ENCODE measurements around the gene TRIP10.

Gene TRIP10

GRCh38 chr19:6729573-6730152 is 9.8 kb upstream of the TRIP10 start:
- H3K9me2 ChIP-seq (replicated peaks; ENCODE audit: low read depth, low read length): no peaks in the 10 kb centered on the region
- no peak overlapping the region for H3K4me3 ChIP-seq (ENCODE audit: low read length, poor library complexity, severe bottlenecking)
- no peak overlapping the region for H3K4me2 ChIP-seq (ENCODE audit: low read depth, low read length, poor library complexity, severe bottlenecking)
- H3K4me1 ChIP-seq (ENCODE audit: insufficient read depth, low read length, poor library complexity, severe bottlenecking): no peaks in the 10 kb centered on the region
- no peaks in the 10 kb centered on the region for H4K20me1 ChIP-seq (ENCODE audit: insufficient read depth, low read length, poor library complexity, severe bottlenecking)
- no peak for TF ChIP-seq EZH2phosphoT487 (IDR thresholded peaks at IDR 0.05; ENCODE audit: borderline replicate concordance)
- TF ChIP-seq CTCF (conservative IDR thresholded peaks at IDR 0.05; ENCODE audit: low read length): no peak
- no peak overlapping the region for H3K9ac ChIP-seq (ENCODE audit: low read depth, low read length, poor library complexity, severe bottlenecking)
- no peaks in the 10 kb centered on the region for H3K9me3 ChIP-seq (ENCODE audit: insufficient read depth, low read depth, low read length)
- H3K27me3 ChIP-seq (ENCODE audit: insufficient read depth, low read length, poor library complexity, severe bottlenecking): no peaks in the 10 kb centered on the region
- H3K79me2 ChIP-seq (ENCODE audit: insufficient read depth, low read length): no peaks in the 10 kb centered on the region
- no peak overlapping the region for H2AFZ ChIP-seq (ENCODE audit: low read length)
- no peaks in the 10 kb centered on the region for H3F3A ChIP-seq (ENCODE audit: low read depth)
- no peaks in the 10 kb centered on the region for H3K36me3 ChIP-seq (ENCODE audit: insufficient read depth, low read length)

GRCh38 chr19:6730153-6730804 is 9.2 kb upstream of the TRIP10 start:
- H3F3A ChIP-seq (ENCODE audit: low read depth): no peaks in the 10 kb centered on the region
- H3K79me2 ChIP-seq (ENCODE audit: insufficient read depth, low read length): peaks cover under 1% of the 10 kb centered on the region; the same call in 1 of the 2 replicates
- H3K4me2 ChIP-seq (ENCODE audit: low read depth, low read length, poor library complexity, severe bottlenecking): no peak overlapping the region
- H4K20me1 ChIP-seq (ENCODE audit: insufficient read depth, low read length, poor library complexity, severe bottlenecking): no peaks in the 10 kb centered on the region
- H3K9me2 ChIP-seq (replicated peaks; ENCODE audit: low read depth, low read length): no peaks in the 10 kb centered on the region
- H3K9me3 ChIP-seq (ENCODE audit: insufficient read depth, low read depth, low read length): no peaks in the 10 kb centered on the region
- no peaks in the 10 kb centered on the region for H3K36me3 ChIP-seq (ENCODE audit: insufficient read depth, low read length)
- no peaks in the 10 kb centered on the region for H3K4me1 ChIP-seq (ENCODE audit: insufficient read depth, low read length, poor library complexity, severe bottlenecking)
- no peak overlapping the region for H3K9ac ChIP-seq (ENCODE audit: low read depth, low read length, poor library complexity, severe bottlenecking)
- no peak overlapping the region for H3K4me3 ChIP-seq (ENCODE audit: low read length, poor library complexity, severe bottlenecking)
- no peak overlapping the region for H2AFZ ChIP-seq (ENCODE audit: low read length)
- no peak for TF ChIP-seq CTCF (conservative IDR thresholded peaks at IDR 0.05; ENCODE audit: low read length)
- TF ChIP-seq EZH2phosphoT487 (IDR thresholded peaks at IDR 0.05; ENCODE audit: borderline replicate concordance): no peak
- no peaks in the 10 kb centered on the region for H3K27me3 ChIP-seq (ENCODE audit: insufficient read depth, low read length, poor library complexity, severe bottlenecking)

GRCh38 chr19:6730941-6731670 is 8.4 kb upstream of the TRIP10 start:
- no peaks in the 10 kb centered on the region for H3F3A ChIP-seq (ENCODE audit: low read depth)
- H3K27me3 ChIP-seq (ENCODE audit: insufficient read depth, low read length, poor library complexity, severe bottlenecking): no peaks in the 10 kb centered on the region
- H3K36me3 ChIP-seq (ENCODE audit: insufficient read depth, low read length): no peaks in the 10 kb centered on the region
- H3K9me3 ChIP-seq (ENCODE audit: insufficient read depth, low read depth, low read length): no peaks in the 10 kb centered on the region
- H3K4me1 ChIP-seq (ENCODE audit: insufficient read depth, low read length, poor library complexity, severe bottlenecking): peaks cover 8% of the 10 kb centered on the region
- no peak overlapping the region for H2AFZ ChIP-seq (ENCODE audit: low read length)
- H3K79me2 ChIP-seq (ENCODE audit: insufficient read depth, low read length): peaks cover 9% of the 10 kb centered on the region; the same call in 1 of the 2 replicates
- no peaks in the 10 kb centered on the region for H3K9me2 ChIP-seq (replicated peaks; ENCODE audit: low read depth, low read length)
- TF ChIP-seq CTCF (conservative IDR thresholded peaks at IDR 0.05; ENCODE audit: low read length): no peak
- no peak for TF ChIP-seq EZH2phosphoT487 (IDR thresholded peaks at IDR 0.05; ENCODE audit: borderline replicate concordance)
- peaks cover 1% of the 10 kb centered on the region for H4K20me1 ChIP-seq (ENCODE audit: insufficient read depth, low read length, poor library complexity, severe bottlenecking)
- no peak overlapping the region for H3K9ac ChIP-seq (ENCODE audit: low read depth, low read length, poor library complexity, severe bottlenecking)
- H3K4me2 ChIP-seq (ENCODE audit: low read depth, low read length, poor library complexity, severe bottlenecking): no peak overlapping the region
- no peak overlapping the region for H3K4me3 ChIP-seq (ENCODE audit: low read length, poor library complexity, severe bottlenecking)
